Panc1 (cell line): ENCODE measurements around the gene PDPN.

Experiments
- POLR2AphosphoS5 ChIP-seq: IDR thresholded peaks from 2 replicates; pipeline ENCODE4 v1.6.1; 2012; ENCODE audit warnings: mild to moderate bottlenecking, low read depth, low read length, moderate library complexity
- SIN3A ChIP-seq: IDR thresholded peaks from 2 replicates; pipeline ENCODE4 v1.6.1; 2012; ENCODE audit warnings: low read depth, mild to moderate bottlenecking, low read length, moderate library complexity, borderline replicate concordance; ENCODE audit not compliant: insufficient read depth
- TF ChIP-seq, protein P1 (sequence below): fragments of 450-650 bp; IDR thresholded peaks from 2 replicates; pipeline ENCODE4 v1.5.1; 2017; ENCODE audit warnings: mild to moderate bottlenecking
- TF ChIP-seq, protein P2 (sequence below), 2 experiments: IDR thresholded peaks; 2 replicates each; pipeline ENCODE4 v1.6.1; 2011 to 2012; ENCODE audit warnings: low read depth in 2 of 2, control low read depth in 1 of 2, low read length in 1 of 2, mild to moderate bottlenecking in 1 of 2, moderate library complexity in 1 of 2; ENCODE audit not compliant: insufficient read depth in 1 of 2

DNA sequence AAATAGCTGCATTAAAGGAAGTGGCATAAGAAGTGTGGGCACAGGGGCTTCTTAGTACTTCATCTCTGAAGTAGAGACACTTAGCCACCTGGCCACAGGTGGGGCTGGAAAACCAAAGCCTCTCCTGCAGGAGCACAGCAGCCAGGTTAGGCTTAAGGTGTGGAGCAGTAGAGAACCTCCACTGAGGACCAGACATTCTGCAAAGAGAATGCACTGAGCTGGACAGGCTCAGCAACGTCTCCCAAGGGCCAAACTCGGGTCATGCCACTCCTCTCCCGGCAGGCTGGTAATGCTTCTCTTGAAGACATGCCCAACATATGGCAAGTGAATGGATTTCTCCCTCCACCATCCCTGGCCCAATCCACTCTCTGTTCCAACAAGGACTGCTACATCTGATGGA, 36.8 kb upstream of the PDPN start:
- TF ChIP-seq POLR2AphosphoS5 = no peak
- TF ChIP-seq, protein P1, sequence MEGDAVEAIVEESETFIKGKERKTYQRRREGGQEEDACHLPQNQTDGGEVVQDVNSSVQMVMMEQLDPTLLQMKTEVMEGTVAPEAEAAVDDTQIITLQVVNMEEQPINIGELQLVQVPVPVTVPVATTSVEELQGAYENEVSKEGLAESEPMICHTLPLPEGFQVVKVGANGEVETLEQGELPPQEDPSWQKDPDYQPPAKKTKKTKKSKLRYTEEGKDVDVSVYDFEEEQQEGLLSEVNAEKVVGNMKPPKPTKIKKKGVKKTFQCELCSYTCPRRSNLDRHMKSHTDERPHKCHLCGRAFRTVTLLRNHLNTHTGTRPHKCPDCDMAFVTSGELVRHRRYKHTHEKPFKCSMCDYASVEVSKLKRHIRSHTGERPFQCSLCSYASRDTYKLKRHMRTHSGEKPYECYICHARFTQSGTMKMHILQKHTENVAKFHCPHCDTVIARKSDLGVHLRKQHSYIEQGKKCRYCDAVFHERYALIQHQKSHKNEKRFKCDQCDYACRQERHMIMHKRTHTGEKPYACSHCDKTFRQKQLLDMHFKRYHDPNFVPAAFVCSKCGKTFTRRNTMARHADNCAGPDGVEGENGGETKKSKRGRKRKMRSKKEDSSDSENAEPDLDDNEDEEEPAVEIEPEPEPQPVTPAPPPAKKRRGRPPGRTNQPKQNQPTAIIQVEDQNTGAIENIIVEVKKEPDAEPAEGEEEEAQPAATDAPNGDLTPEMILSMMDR = no peak
- no peak for TF ChIP-seq SIN3A
- TF ChIP-seq, protein P2, sequence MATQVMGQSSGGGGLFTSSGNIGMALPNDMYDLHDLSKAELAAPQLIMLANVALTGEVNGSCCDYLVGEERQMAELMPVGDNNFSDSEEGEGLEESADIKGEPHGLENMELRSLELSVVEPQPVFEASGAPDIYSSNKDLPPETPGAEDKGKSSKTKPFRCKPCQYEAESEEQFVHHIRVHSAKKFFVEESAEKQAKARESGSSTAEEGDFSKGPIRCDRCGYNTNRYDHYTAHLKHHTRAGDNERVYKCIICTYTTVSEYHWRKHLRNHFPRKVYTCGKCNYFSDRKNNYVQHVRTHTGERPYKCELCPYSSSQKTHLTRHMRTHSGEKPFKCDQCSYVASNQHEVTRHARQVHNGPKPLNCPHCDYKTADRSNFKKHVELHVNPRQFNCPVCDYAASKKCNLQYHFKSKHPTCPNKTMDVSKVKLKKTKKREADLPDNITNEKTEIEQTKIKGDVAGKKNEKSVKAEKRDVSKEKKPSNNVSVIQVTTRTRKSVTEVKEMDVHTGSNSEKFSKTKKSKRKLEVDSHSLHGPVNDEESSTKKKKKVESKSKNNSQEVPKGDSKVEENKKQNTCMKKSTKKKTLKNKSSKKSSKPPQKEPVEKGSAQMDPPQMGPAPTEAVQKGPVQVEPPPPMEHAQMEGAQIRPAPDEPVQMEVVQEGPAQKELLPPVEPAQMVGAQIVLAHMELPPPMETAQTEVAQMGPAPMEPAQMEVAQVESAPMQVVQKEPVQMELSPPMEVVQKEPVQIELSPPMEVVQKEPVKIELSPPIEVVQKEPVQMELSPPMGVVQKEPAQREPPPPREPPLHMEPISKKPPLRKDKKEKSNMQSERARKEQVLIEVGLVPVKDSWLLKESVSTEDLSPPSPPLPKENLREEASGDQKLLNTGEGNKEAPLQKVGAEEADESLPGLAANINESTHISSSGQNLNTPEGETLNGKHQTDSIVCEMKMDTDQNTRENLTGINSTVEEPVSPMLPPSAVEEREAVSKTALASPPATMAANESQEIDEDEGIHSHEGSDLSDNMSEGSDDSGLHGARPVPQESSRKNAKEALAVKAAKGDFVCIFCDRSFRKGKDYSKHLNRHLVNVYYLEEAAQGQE (IDR thresholded peaks at IDR 0.05; ENCODE audit: insufficient read depth in 1 of 2, low read depth in 2 of 2, low read length in 1 of 2) = no peak
